Panc1 (cell line): ENCODE measurements around the gene NEU1.
"Not testable (repeated sequence)": the region's sequence is repeated elsewhere in the genome, so short reads cannot be mapped to it uniquely, and the experiment has no call there.

Experiments
- CTCF ChIP-seq: fragments of 450-650 bp; IDR thresholded peaks from 2 replicates; pipeline ENCODE4 v1.5.1; 2017; ENCODE audit warnings: mild to moderate bottlenecking
- POLR2AphosphoS5 ChIP-seq: IDR thresholded peaks from 2 replicates; pipeline ENCODE4 v1.6.1; 2012; ENCODE audit warnings: mild to moderate bottlenecking, low read depth, low read length, moderate library complexity
- REST ChIP-seq, 2 experiments: IDR thresholded peaks; 2 replicates each; pipeline ENCODE4 v1.6.1; 2011 to 2012; ENCODE audit warnings: low read depth in 2 of 2, control low read depth in 1 of 2, low read length in 1 of 2, mild to moderate bottlenecking in 1 of 2, moderate library complexity in 1 of 2; ENCODE audit not compliant: insufficient read depth in 1 of 2
- SIN3A ChIP-seq: IDR thresholded peaks from 2 replicates; pipeline ENCODE4 v1.6.1; 2012; ENCODE audit warnings: low read depth, mild to moderate bottlenecking, low read length, moderate library complexity, borderline replicate concordance; ENCODE audit not compliant: insufficient read depth

- TF ChIP-seq POLR2AphosphoS5; CTCF; REST (IDR thresholded peaks at IDR 0.05; ENCODE audit: insufficient read depth in 1 of 2, low read depth in 2 of 2, low read length in 1 of 2); SIN3A: not testable (repeated sequence)
These were observed 44.1 kb upstream of the NEU1 start for GRCh38 chr6:31906727-31907126.
